Cardiac septum (tissue), 1 donor: ENCODE results near the gene CGNL1. TPM values are rescaled to one million over a fixed set of nuclear protein-coding genes. Genes with fewer than 3 reads are reported as not detected.

Source experiments
- DNase-seq: peaks from one replicate; pipeline ENCODE4 v3.0.0-alpha.2; 2020; ENCODE audit warnings: low spot score
- intact Hi-C: fragments of 100-400 bp; cut with DNase I; formaldehyde crosslinking; loops from one replicate; pipeline ENCODE4 v1.14.0; 2022
- total RNA-seq: library from RNA; stranded (reverse); fragmentation: NEBNext Ultra II Directional; extraction: Animal tissue kit (Norgen Biotek cat#: 25700); gene quantifications from one replicate; pipeline ENCODE4 v1.2.1, GENCODE V29; 2021
- donor health status: DM: no; HTN: no; CAD: no.

The CGNL1 gene
- total RNA-seq, 1 donor from 2014 or later: 19.6 TPM

DNA sequence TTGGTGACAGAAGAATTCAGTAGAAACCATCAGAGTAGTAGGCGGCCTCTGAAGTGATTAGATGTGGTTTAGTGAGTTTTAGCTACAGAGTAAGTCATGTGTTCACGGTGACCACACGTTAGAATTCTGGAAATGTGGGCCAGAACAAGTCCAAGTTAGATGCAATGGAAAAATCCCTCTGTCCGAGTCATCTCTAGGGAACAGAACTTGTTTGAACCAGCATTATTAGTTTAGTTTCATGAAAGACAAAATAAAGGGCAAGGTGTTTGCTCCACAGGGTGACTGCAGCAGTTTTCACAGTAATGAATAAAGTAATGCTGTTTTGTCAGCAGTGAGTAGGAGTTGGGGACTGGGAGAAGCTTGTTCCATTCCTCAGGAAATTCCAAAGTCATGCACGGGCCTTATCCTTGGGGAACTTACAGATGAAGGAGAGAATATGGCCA is 100.2 kb downstream of the CGNL1 start:
- DNase-seq: no peak
- intact Hi-C loops: no loop called here

DNA sequence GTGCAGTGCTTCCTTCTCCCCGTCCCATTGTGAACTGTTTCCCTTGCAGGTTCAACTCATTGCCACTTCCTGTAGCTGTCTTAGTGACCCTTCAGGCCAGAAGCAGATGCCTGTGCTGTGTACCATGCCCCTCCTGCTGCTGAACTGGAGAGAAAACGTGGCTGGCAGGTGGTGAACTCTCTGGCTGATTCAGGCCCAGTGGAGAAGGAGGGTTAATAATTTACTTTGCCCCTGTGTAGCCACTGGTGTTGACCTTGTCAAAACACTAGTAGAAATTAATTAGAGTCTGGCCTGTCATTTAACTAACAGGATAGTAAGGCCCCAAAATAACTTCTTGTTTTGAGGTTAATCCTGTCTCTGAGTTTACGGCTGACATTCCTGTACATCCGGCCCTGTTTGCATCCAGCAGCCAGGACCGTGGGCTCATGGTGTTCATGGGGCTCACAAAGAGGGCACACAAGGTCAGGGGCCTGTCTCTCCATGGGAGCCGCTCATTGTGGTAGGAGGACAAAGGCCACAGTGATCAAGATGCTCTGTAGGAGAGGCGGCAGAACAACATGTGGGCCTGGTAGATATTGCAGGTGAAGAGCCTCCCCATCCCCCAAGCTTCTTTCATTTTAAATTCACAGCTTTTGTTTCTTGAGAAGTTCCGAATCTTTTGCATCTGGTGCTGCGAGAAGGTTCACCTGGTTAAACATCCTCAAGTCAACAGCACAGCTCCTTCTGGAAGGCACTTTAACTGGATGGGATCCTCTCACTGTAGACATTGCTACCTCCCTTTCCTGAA is 101.6 kb downstream of the CGNL1 start:
- no peak for DNase-seq
- intact Hi-C loops: no loop called here

DNA sequence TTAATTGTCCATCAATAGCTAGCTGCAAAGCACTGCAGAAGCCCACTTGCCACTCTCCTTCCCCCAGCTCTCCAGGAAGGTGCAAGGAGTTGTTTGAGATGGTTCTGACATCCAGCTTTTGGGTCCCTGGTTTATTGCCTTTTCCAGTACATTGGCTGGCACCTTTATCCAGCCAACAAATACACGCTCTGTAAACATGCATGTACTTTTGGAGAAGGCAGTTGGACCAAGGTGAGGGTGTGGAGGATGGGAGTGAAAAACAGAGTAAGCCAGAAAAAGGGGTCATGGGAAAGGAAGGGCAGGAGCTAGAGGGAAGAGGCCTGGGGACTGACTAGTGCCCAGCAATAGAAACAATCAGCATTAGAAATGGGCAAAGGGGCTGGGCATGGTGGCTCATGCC is 102.7 kb downstream of the CGNL1 start:
- no peak for DNase-seq
- intact Hi-C loops: no loop called here

DNA sequence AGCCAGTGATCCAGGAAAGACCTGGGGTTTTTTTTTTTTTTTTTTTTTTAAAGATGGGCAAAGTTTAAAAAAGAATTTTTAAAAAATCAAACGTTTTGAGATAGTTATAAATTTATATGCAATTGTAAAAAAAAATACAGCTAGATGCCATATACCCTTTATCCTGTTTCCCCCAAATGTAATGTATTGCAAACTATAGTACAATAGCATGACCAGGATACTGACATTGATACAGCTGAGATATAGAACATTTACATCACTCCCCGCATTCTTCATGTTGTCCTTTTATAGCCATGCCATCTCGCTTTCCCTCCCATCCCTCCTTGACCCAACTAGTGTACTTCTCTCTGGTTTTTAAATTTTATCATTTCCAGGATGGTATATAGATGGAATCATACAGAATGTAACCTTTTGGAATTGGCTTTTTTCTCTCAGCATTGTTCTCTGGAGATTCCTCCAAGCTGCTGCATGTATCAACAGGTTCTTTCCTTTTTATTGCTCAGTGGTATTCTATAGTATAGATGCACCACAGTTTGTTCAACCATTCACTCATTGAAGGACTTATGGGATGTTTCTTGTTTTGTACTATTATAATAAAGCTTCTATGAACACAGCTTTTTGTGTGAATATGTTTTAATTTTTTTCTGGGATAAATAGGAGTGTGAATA is 104.9 kb downstream of the CGNL1 start:
- intact Hi-C loops: no loop called here
- no peak for DNase-seq

DNA sequence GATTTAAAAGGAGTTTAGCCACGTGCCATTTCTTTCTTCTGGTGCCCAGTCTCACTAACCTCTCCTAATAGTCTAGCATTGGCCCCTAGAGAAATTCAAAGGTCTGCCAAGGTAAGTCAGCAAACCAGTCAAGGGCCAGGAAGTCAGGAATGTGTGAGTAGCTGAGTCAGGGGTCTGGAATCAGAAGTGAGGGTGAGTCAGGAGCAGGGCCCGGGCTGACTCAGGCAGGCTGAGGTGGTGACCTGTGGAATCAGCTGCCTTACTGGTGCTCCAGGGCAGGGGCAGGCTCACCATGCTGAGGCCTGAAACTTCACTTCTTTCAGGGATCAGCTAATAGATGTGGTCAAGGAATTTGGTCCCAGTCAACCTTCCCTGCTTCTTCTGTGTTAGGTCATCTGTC is 109.6 kb downstream of the CGNL1 start:
- intact Hi-C loops: no loop called here
- no peak for DNase-seq

DNA sequence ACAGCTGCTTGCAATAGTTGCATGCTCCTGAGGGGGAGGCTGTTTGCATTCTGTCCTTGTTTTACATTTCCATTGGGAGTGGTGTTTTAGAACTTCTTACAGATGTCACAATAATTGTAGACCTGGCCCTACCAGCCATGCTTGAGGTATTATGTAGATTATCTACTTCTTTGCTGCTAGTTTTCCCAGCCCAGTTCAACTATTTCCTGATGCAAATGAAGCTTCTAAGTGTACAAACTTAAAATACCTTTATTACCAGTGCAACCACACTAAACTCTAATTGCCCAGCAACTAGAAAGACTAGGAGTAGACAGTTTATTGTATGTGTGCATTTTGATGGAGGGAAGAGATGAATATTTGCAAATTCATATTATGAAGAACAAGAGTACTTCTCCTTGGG is 110.5 kb downstream of the CGNL1 start:
- intact Hi-C loops: no loop called here
- DNase-seq: no peak

DNA sequence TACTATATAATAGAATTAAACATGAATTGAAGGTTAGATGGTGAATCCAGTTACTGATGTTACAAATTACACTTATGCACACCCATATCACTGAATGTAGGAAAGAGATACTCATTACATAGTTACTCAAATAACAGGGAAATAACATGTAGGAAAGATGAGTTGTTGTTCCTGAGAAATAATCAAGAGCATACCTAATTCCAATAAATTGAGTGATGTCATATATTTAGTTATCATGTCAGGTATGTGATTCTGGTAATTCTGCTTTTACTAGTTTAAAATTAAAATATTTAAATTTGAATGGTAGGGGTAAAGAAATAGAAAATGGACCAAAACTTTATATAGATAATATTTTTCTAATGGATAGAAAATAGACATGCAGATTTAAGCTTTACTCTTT is 112.8 kb downstream of the CGNL1 start:
- no peak for DNase-seq
- intact Hi-C loops: no loop called here

DNA sequence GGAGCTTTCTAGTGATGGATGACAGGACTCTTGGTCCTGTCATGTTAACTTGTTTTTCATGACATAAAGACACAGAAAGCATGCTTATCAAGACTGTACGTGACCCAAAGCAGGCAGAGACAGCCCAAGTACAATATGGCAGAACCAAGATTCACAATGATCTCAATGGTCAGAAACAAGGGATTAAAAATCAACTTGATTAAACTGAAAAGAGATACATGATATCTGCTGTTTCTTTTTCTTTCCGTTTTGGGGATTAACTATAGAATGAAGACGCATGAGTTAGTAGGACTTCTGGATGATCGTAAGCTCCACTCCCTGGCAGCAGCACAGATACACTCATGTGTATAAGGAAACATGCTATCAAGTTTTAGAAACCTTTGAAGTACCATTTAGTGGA is 117.0 kb downstream of the CGNL1 start:
- DNase-seq: no peak
- intact Hi-C loops: no loop called here

DNA sequence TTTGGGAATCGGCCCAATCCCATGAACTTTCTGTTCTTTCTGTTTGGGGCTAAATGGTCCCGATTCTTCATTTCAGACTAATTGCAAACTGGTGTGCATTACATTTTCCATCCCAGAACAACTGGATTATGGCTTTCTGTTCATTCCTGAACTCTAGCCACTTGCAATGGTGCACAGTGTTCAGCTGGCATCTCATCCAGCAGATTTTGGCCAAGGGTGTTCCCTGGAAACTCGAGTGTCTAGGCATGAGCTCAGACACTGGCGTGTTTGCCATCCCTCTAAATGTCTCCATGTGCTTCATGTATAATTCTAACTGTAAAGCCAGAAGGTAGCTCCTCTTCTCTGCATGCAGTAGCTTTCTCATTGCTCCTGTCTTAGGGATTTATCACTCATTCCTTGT is 118.3 kb downstream of the CGNL1 start:
- intact Hi-C loops: no loop called here
- DNase-seq: no peak

DNA sequence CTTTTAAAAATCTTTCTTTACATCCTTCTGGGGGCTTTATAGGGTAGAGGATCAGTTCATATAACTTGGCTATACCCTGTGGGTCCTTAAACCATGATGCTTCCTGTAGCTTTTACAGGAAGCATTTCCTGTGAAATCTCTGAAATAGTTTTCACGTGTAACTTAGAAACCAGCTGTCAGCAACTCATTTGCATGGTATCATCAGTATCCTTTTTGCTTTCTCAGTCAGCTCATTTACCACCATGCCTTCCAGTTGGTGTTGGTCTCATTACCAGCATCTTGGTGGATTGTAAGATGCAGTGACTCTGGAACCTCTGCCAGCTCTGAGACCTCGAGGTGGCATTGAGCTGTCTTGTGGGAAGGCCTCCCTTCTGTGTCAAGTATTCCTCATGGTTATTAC is 118.7 kb downstream of the CGNL1 start:
- DNase-seq: no peak
- intact Hi-C loops: no loop called here

DNA sequence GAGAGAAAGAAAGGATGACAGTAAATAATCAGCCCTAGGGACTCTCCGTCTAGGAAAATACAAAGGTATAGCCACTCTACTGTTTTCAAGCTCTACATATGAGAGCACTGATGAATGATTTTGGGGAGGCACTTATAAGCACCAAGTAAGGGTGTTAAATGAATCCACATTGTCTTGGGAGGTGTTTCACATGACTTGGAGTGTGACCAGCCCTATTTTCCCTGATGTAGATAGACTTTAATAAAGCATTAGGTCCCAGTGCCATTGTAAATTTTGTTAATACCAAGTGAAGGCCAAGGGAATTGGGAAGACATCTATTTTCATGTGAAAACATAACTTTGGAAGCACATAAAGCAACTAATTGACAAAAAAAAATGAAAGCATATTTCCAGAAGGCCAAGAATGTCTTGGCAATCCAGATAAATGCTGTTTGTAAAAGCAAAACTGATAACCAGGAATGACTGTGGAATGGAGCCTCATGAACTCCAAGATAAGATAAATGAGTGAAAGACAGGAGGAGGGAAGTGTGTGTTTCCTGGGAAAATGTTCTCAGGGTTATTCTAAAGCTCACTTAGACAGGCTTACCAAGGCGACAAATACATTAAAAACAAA is 119.4 kb downstream of the CGNL1 start:
- intact Hi-C loops: no loop called here
- no peak for DNase-seq

DNA sequence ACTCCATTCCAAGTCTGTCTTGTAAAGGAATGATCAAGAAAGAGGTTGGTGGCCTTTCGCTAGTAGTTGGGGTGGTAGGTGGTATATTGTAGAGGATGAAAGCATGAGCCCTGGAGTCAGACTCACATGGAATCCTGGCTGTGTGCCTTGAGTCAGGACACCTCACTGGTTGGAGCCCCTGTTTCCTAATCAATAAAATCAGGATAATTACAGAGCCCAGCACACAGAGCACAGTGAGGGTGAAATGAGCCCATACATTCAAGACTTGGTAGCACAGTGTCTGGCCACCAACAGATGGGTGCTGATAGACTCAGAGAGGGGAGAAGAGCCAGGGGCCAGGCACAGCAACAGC is 120.3 kb downstream of the CGNL1 start:
- no peak for DNase-seq
- intact Hi-C loops: no loop called here

DNA sequence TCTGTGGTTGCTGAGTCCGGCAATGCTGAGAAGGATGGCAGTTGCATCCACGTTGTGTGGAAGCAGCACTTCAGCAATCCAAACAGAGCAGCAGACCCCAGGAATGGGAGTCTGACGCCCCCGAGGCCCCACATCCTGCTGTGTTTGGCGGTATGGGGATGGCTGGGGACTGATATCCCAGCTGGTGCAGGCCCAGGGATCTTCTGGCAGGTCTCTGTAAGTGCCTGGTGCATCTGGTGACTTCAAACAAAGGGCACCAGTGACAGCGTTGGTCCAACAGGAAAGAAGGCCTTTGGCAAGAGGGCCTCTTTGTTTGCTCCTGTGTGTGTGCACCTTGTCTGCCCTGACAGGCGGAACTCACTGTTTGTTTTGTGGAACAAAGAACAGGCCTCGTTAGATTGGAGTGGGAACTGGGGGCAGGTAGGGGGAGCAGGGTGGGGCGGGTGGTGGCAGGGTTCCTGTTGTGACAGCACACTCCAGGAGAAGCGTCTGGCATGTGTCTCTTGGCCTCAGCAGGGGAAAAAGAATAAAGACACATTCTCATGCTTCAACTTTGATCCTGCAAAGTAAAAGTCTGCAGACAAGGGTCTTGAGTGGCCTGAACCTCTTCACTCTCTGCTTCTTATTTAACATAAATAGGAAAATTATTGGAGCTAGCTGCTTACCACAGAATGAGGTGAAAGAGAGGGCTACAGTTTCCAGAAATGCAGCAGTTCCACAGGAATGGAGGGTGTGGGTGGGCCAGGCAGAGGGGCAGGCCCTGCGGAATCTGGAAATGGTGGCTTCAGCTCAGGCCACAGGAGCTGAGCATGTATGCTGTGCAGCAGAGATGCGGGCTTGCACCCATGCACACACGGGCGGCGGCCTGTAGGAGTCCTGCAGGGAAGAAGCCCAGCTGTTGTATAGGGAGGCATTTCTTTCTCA is 120.9 kb downstream of the CGNL1 start:
- intact Hi-C loops: no loop called here
- no peak for DNase-seq

DNA sequence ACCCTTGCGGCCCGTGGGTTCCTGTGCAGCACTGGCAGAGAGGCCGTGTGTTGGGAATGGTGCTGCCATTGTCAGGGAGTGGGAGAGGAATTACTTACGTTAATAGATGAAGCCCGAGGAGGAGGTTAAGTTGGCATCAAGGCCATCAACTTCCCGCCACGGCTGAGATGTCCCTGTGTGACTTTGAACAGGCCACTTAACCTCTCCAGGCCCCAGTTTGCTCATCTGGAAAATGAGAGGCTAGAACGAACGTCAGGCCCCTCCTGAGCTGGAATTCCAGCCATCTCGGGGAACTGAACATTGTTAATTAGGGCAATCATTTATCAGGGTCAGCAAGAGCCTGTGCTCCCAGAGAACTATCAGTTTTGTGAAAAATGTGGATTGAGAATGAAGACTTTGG is 124.0 kb downstream of the CGNL1 start:
- intact Hi-C loops: no loop called here
- no peak for DNase-seq

DNA sequence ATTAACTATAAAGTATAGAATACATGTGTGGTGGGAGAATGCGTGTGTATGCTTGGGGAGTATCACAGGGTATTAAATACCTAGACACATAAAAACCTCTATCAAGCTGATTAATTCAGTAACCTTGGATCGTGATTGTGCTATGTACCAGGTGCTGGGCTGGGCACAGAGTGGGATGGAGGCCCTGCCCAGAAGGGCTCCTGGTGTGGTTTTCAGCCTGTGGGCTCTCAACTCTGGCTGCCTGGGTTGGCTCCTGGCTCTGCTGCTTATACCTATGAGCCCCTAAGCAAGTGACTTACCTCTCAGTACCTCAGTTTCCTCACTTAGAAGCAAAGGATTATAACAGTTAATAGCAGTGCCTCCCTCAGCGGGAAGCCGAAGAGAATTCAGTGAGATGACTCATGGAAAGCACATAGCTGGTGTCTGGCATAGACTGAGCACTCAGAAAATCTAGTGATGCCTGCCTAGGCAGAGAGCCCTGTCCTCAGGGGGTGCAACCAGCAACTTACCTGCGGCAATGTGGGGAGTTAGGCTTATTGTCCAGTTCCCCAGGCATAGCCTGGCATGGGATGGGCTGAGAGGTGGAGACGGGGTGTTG is 124.8 kb downstream of the CGNL1 start:
- intact Hi-C loops: no loop called here
- DNase-seq: no peak

DNA sequence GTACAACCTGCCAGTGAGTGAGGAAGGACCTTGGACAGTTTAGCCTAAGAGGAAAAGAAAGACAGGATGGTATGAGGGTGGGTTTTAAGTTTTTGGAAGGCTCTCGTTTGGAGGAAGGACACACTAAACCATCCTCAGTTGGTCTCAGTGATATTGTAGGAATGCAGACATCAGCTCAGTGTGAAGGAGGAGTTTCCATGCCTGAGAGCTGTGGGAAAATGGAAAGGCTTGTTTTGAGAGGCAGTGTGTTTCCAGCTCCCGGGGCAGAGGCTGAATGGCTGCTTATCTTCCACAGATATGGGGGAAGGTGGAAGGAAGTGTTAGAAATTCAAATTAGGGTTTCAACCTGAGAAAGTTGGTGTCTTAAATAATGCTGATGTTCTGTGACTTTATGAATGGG is 125.8 kb downstream of the CGNL1 start:
- intact Hi-C loops: no loop called here

DNA sequence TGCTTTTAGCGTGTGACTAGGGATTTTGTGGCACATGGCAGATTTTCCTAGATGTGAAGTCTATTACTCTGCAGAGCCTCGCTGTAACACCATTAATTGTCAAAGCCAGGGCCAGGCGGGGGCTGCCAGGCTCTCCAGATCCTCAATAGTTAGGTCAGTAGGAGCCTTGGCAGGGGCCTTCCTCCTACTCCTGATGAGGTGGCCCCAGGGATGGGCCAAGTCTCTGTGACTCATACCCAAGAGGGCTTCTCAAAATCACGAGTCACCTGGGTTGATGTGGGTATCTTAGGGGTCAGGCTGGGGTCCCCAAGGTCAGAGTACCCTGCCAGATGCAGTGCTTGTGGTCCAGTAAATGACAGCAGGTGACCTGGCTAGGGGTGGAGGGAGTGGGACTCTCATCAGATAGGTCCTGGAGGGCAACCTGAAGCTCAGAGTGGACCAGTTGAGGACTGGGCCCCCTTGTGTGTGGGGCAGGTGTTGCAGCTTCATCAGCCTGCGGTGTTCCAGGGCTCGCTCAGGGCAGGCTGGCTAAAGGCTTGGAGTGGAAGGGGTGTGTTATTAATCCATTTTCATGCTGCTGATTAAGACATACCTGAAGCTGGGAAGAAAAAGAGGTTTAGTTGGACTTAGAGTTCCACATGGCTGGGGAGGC is 126.9 kb downstream of the CGNL1 start:
- intact Hi-C loops: no loop called here
- DNase-seq: no peak

More for the DNA sequence above, 125.8 kb downstream of the CGNL1 start:
- no peak for DNase-seq

DNA sequence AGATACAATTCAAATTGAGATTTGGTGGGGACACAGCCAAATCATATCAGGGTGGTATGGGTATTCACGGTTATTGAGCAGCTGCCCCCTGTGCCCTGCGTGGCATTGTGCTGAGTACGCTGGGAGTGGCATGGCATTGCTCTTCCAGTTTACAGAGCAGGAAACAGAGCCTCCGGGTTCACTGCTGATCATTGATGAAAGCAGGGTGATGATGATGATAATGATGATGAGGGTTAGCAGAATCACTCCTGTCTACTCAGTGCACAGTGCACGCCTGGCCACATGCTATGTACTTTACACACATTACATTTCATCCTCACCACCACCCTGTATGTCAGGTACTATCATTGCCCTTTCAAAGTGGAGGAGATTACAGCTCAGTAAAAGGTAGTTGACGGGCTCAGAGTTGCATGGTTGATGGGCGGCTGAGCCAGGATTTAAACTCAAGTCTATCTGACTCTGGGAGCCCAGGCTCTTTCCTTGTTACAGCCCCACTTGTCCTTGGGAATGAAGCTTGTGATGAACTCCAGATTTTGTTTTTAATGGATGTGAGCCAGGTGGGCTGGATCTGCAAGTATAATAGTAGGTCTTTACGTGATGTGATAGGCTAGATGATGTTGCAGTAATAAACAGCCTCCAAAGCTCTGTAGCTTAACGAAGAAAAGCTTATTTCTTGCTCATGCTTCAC is 127.8 kb downstream of the CGNL1 start:
- DNase-seq: no peak
- intact Hi-C loops: no loop called here

DNA sequence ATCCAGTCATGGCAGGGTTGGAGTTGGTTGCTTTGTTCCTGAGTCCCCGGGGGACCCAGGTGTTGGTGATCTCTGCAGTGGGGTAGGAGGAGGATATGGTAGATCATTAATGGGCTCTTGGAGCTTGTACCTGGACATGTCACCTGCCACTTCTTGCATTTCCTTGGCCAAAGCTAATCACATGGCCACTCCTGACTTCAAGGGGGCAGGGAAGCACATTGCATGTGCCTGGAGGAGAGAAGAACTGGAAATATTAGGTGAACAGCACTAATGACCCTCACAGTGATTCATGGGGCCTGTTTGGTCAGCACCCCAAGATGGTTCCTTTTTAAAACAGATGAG is 128.3 kb downstream of the CGNL1 start:
- intact Hi-C loops: no loop called here
- no peak for DNase-seq
